HG03442 (cell line): ENCODE measurements around the gene ZNF841.
A peak's percentile ranks its signal among the peaks of the same experiment; 100 is the strongest.
"Not testable (repeated sequence)": the region's sequence is repeated elsewhere in the genome, so short reads cannot be mapped to it uniquely, and the experiment has no call there.

Experiments used
- ATAC-seq: cut with Tn5 transposase; IDR thresholded peaks from one replicate; pipeline ENCODE4 v1.9.1; 2021; ENCODE audit warnings: mild to moderate bottlenecking, moderate library complexity; ENCODE audit not compliant: unreplicated experiment

ZNF841 gene

DNA sequence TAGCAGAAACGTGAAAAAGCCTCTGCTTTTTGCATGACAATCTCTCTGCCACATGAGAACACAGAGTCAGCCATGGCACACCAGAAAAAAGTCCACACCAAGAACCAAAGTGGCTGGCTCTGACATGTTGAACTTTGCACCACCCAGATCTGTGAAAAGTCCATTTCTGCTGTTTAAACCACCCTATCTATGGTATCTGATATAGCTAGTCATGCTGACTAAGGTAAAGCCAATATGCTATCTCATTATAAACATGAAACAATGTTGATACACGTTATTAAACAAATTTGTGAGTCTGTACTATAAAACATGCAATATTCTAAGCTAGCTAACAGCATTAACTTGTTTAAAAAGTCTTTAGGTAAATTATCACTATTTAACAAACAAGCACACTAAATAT, 25.9 kb downstream of the ZNF841 start:
- no peak for ATAC-seq

DNA sequence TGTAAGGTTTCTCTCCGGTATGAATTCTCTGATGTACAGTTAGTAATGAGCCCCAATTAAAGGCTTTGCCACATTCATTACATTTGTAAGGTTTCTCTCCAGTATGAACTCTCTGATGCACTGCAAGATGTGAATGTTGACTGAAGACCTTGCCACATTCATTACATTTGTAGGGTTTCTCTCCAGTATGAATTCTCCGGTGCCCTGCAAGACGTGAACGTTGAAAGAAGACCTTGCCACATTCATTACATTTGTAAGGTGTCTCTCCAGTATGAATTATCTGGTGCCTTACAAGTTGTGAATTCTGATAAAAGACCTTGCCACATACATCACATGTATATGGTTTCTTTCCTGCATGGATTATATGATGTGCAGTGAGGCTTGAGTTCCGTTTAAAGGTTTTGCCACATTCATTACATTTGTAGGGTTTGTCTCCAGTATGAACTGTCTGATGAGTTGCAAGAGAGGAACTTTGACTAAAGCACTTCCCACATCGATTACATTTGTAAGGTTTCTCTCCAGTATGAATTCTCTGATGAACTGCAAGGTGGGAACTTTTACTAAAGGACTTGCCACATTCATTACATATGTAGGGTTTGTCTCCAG, 29.2 kb downstream of the ZNF841 start:
- no peak for ATAC-seq

DNA sequence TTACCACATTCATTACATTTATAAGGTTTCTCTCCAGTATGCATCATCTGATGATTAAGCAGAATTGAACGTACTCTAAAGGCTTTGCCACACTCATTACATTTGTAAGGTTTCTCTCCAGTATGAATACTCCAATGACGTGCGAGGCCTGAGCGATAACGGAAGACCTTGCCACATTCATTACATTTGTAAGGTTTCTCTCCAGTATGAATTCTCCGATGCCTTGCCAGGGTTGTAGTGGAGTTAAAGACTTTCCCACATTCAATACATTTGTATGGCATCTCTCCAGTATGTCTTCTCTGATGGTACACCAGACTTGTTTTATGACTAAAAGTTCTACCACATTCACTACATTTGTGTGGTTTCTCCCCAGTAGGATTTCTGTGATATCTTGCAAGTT, 30.2 kb downstream of the ZNF841 start:
- ATAC-seq = no peak

DNA sequence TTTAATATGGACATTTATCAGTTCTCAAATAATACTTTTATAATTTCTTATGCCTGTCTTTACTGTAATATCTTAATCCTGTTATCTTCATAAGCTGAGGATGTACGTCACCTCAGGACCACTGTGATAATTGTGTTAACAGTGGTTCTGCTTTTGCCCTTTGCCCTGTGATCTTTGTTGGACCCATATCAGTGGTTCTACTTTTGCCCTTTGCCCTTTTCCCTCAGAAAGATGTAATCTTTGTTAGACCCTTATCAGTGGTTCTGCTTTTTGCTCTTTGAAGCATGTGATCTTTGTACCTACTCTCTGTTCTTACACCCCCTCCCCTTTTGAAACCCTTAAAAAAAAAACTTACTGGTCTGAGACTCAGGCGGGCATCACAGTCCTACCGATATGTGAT, 39.1 kb downstream of the ZNF841 start:
- not testable (repeated sequence) for ATAC-seq

DNA sequence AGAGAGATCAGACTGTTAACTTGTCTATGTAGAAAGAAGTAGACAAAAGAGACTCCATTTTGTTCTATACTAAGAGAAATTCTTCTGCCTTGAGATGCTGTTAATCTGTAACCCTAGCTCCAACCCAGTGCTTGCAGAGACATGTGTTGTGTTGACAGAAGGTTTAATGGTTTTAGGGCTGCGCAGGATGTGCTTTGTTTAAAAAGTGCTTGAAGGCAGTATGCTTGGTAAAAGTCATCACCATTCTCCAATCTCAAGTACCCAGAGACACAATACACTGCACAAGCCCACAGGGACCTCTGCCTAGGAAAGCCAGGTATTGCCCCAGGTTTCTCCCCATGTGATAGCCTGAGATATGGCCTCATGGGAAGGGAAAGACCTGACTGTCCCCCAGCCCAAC, 43.8 kb downstream of the ZNF841 start:
- not testable (repeated sequence) for ATAC-seq

DNA sequence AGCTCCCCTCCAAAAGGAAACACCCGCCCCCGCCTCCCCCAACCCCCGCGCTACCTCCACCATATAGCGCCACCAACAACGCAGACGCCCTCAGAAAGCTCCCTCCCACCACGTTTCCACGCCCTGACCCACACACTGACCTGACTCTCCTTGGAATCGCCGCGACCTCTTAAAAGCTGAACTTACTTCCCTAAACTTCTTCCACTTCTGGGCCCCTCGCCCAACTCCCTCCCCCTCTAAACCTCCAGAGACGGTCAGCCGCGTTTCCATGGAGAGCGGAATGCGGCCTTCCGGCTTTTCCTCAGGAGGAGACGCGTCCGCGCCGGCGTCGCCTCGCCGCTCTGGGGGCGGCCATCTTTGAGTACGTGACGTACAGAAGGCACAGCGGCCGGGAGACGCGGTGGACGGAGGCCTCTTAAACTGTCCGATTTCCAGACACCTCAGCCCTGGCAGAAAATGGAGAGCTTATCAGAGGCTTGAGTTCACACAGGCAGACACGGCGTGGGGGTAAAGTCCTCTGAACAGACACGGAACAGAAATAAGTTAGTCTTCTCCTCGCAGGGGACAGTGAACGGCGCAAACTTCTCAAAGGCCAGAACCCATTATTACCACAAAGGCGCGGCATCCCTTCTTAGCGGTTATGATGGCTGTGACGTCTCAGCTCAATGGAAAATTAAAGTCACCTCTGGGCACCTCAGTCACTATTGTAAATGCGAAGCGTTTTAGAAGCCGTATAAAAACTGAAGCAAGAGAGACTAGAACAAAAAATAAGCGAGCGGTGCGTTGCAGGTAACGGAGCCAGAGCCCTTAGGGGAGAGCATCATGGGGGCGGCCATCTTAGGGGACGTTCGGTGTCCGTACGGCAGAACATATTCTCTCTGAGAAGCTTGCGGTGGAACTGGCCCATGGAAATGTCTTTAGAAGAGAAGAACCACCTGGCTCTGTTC, 46.7 kb downstream of the ZNF841 start, which contains the start of gene ZNF432:
Gene ZNF432, minus strand, starts transcription at position 284 of the 947 bp plus-strand sequence. CDS start 1,970 bp downstream, outside the sequence.
- peak; percentile 87 for ATAC-seq

DNA sequence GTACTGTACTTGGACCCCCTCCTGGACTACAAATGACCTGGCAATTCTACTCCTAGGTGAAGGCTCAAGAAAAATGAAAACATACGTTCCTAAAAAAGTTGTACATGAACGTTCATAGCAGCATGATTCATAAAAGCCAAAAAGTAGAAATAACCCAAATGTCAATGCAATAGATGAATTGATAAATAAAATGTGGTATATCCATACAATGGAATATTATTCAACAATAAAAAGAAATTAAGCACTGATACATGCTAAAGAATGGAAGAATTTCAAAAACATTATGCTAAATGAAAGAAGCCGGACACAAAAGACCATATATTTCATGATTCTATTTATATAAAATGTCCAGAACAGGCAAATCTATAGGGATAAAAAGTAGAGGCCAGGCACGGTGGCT, 56.4 kb downstream of the ZNF841 start:
- no peak for ATAC-seq

DNA sequence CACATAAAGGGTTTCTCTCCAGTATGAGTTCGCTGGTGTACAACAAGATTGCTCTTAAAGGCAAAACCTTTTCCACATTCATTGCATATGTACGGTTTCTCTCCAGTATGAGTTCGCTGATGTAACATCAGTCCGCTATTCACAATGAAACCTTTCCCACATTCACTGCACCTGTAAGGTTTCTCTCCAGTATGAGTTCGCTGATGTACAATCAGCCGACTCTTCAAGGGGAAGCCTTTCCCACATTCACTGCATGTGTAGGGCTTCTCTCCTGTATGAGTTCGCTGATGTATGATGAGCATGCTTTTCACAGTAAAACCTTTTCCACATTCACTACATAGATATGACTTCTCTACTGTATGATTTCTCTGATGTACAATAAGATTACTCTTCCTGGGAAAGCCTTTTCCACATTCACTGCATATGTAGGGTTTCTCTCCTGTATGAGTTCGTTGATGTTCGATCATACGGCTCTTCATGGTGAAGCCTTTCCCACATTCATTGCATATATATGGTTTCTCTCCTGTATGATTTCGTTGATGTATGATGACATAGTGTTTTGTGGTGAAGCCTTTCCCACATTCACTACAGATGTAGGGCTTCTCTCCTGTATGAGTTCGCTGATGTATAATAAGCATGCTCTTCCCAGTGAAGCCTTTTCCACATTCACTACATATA, 61.4 kb downstream of the ZNF841 start:
- no peak for ATAC-seq

DNA sequence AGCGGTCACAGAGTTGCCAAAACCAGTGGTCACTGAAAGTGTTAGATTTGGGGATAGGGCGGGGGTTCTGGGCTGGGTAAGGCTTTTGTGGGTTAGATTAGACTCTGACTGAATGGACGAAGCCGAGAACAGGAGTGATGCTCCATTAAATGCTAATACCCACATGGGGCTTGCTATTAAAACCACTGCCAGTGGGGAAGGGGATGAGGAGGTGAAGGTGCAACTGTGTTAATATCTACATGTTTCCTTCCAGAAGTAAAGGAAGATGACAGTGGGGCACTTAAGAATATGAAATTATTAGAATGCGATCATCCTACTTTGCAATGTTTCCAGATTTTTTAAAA, 66.8 kb downstream of the ZNF841 start:
- peak; percentile 20 for ATAC-seq

DNA sequence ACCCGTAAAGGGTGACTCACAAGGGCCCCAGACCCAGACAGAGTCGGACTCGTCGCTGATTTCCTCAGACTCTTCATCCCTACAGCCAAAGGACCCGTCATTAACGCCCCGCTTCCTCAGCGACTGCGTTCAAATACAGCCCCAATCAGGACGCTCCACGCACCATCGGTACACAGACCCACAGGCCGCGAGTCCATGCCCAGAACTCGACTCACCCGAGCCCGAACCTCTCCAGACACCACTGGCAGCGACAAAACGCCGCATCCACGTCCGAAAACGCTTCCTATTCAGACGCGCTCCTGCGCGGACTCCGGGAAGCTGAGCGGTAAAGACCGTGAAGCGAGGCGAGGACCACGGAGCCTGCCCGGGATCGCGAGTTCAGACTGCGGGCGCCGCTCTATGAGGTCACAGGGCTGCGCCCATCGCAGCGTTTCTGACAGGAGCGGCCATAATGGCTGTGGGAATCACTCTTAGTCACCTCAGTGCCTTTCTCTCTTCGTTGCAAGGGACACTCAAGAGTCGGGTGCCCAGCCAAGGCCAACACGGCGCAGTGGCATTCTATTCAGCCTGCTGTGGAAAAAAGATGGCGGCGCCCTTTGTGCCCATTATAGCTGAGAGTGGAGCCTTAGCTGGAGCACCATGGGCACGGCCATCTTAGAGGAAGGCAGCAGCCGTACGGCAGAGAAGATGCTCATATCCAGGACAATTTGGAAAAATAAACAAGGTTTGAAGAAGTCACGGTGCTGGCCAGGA, 67.4 kb downstream of the ZNF841 start, which contains the start of gene ZNF614:
Gene ZNF614, minus strand, starts transcription at position 353 of the 753 bp plus-strand sequence. CDS start 2,634 bp downstream, outside the sequence.
- ATAC-seq = peak; percentile 85

DNA sequence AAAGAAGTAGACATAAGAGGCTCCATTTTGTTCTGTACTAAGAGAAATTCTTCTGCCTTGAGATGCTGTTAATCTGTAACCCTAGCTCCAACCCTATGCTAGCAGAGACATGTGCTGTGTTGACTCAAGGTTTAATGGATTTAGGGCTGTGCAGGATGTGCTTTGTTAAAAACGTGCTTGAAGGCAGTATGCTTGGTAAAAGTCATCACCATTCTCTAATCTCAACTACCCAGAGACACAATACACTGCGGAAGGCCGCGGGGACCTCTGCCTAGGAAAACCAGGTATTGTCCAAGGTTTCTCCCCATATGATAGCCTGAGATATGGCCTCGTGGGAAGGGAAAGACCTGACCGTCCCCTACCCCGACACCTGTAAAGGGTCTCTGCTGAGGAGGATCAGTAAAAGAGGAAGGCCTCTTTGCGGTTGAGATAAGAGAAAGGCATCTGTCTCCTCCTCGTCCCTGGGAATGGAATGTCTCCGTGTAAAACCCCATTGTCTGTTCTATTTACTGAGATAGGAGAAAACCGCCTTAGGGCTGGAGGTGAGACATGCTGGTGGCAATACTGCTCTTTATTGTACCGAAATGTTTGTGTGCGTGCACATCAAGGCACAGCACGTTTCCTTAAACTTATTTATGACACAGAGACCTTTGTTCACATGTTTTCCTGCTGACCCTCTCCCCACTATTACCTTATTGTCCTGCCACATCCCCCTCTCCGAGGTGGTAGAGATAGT, 69.1 kb downstream of the ZNF841 start:
- not testable (repeated sequence) for ATAC-seq

DNA sequence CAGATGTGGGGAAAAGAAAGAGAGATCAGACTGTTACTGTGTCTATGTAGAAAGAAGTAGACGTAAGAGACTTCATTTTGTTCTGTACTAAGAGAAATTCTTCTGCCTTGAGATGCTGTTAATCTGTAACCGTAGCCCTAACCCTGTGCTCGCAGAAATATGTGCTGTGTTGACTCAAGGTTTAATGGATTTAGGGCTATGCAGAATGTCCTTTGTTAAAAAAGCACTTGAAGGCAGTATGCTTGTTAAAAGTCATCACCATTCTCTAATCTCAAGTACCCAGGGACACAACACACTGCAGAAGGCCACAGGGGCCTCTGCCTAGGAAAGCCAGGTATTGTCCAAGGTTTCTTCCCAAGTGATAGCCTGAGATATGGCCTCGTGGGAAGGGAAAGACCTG, 71.1 kb downstream of the ZNF841 start:
- not testable (repeated sequence) for ATAC-seq

DNA sequence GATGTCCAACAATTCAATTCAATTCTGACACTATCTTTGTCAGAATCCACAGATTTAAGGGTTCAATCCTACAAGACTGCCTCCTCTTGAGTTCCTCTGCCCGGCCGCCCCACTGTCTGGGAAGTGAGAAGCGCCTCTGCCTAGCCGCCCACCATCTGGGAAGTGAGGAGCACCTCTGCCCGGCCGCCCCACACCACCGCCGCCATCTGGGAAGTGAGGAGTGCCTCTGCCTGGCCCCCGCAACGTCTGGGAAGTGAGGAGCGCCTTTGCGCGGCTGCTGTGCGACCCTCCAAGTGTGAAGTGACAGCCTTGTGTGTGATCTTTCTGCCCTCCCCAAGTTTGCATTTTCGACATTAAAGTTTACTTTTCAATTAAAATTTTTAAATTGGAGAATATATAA, 73.4 kb downstream of the ZNF841 start:
- ATAC-seq = no peak

DNA sequence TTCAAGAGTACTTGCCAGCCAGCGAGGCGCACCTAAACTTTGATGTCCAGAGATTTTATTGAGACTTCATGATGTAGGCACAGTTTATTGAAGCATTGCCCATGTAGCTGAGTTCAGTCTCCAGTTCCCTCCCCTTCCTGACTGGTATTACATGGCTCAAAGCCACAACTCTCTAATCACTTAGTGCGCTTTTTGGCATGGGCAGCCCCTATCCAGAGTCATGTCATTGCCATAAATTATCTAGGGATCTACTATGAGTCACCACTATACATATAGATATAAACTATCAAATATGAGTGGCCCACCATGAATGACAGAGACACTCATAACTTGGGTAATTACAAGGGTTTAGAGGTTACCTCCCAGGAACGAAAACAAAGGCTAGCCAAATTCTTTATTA, 75.1 kb downstream of the ZNF841 start:
- ATAC-seq = no peak
